ENCODE measurements around the gene SAP30BP. TPM values are rescaled to one million over a fixed set of nuclear protein-coding genes. Genes with fewer than 3 reads are reported as not detected.
A peak's percentile ranks its signal among the peaks of the same experiment; 100 is the strongest.

The SAP30BP gene
- total RNA-seq, 1 experiment from 2014 or later: 105 TPM

- peaks cover 51% of the 10 kb centered on the region for H3K36me3 ChIP-seq
- DNase-seq: no peak
- H3K9me3 ChIP-seq: no peaks in the 10 kb centered on the region
- H3K4me3 ChIP-seq: no peak overlapping the region
- H3K27me3 ChIP-seq: no peaks in the 10 kb centered on the region
Measured at GRCh38 chr17:75691801-75692626, 24.9 kb downstream of the SAP30BP start.

- no peak for DNase-seq
- H3K27me3 ChIP-seq: no peaks in the 10 kb centered on the region
- H3K36me3 ChIP-seq: peaks cover 56% of the 10 kb centered on the region
- H3K4me3 ChIP-seq: no peak overlapping the region
- H3K9me3 ChIP-seq: no peaks in the 10 kb centered on the region
Measured at GRCh38 chr17:75692976-75693375, 25.8 kb downstream of the SAP30BP start.

GRCh38 chr17:75693500-75694481 lies 26.7 kb downstream of the SAP30BP start:
- Histone ChIP-seq H3K36me3 (peaks cover 55% of the 10 kb centered on the region), H3K4me3 (no peak overlapping the region), H3K9me3 (no peaks in the 10 kb centered on the region), H3K27me3 (no peaks in the 10 kb centered on the region)
- DNase-seq: peak; percentile 51

- H3K9me3 ChIP-seq: no peaks in the 10 kb centered on the region
- no peak overlapping the region for H3K4me3 ChIP-seq
- peaks cover 58% of the 10 kb centered on the region for H3K36me3 ChIP-seq
- no peaks in the 10 kb centered on the region for H3K27me3 ChIP-seq
- DNase-seq: no peak
Measured at GRCh38 chr17:75694536-75694935, 27.4 kb downstream of the SAP30BP start.

DNA sequence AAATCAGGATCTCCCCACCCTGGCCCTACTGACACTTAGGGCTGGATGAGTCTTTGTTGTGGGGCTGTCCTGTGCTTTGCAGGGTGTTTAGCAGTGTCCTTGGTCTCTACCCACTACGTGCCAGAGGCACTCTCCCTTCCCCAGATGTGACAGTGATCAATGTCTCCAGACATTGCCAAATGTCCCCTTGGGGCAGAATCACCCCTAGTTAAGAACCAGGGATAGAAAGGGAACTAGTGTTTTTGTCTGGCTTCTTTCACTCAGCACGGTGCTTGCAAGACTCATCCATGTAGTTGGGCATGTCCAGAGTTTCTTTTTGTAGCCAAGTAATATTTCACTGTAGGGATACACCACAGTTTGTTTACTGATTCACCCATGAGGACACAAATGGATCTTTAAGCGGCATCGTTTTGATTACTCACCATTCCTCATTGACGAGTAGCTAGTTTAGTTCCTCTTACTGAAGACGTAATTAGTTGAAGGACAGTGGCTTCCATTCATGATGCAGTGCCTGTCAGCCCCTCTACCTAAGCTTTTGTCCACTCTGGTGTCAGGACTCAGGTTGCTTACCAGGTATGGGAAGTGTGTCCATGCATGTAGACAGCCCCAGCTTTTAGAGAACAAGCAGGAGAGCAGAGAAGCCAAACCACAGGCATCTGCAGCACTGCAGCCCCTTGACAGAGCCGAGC lies 28.1 kb downstream of the SAP30BP start:
- no peaks in the 10 kb centered on the region for H3K9me3 ChIP-seq
- peak; percentile 26 for DNase-seq
- no peaks in the 10 kb centered on the region for H3K27me3 ChIP-seq
- no peak overlapping the region for H3K4me3 ChIP-seq
- peaks cover 63% of the 10 kb centered on the region for H3K36me3 ChIP-seq

GRCh38 chr17:75695830-75696271 lies 28.7 kb downstream of the SAP30BP start:
- Histone ChIP-seq H3K9me3 (no peaks in the 10 kb centered on the region), H3K27me3 (no peaks in the 10 kb centered on the region), H3K36me3 (peaks cover 63% of the 10 kb centered on the region), H3K4me3 (no peak overlapping the region)
- DNase-seq: peak; percentile 28

GRCh38 chr17:75697651-75698291 lies 30.6 kb downstream of the SAP30BP start:
- Histone ChIP-seq H3K4me3 (no peak overlapping the region), H3K27me3 (no peaks in the 10 kb centered on the region), H3K9me3 (no peaks in the 10 kb centered on the region), H3K36me3 (peaks cover 69% of the 10 kb centered on the region)
- DNase-seq: no peak

DNA sequence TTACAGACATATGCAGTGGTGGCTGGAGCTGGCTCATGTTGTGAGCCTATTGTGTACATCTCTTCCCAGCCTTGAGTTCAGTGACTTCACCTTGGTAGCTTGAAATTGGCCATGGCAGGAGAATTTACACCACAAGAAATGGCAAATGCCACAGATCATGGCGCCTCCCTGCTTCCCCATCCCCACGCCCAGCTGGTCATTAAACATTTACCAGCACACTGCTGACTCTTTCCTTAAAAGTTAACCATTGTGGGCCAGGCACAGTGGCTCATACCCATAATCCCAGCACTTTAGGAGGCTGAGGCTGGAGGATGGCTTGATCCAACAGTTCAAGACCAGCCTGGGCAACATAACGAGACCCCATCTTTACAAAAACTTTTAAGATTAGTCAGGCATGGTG lies 31.5 kb downstream of the SAP30BP start:
- Histone ChIP-seq H3K36me3 (peaks cover 72% of the 10 kb centered on the region), H3K9me3 (no peaks in the 10 kb centered on the region), H3K27me3 (no peaks in the 10 kb centered on the region), H3K4me3 (no peak overlapping the region)
- DNase-seq: no peak

GRCh38 chr17:75701288-75701687 lies 34.1 kb downstream of the SAP30BP start:
- peaks cover 76% of the 10 kb centered on the region for H3K36me3 ChIP-seq
- no peaks in the 10 kb centered on the region for H3K27me3 ChIP-seq
- DNase-seq: no peak
- H3K9me3 ChIP-seq: no peaks in the 10 kb centered on the region
- no peak overlapping the region for H3K4me3 ChIP-seq

- Histone ChIP-seq H3K36me3 (peaks cover 83% of the 10 kb centered on the region), H3K4me3 (no peak overlapping the region), H3K9me3 (no peaks in the 10 kb centered on the region), H3K27me3 (no peaks in the 10 kb centered on the region)
- DNase-seq: no peak
Measured at GRCh38 chr17:75703191-75703590, 36.1 kb downstream of the SAP30BP start.

DNA sequence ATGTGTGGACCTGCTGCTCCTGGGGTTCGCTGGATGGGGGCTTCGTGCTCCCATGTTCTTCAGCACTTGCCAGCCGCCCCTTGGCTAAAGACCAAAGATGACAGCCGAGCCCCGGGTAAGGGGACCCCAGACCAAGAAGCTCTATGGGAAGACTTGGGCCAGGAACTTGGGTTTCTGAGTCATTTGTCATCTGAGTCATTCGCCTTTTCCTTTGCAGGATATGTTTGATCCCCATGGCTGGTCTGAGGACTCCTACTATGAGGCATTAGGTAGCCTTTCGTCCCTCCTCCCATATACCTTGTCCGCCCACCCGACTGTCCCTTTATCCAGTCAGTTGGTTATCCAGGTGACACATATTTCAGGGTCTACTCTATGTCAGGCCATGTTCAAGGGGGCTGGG lies 36.5 kb downstream of the SAP30BP start:
- Histone ChIP-seq H3K36me3 (peaks cover 86% of the 10 kb centered on the region), H3K9me3 (no peaks in the 10 kb centered on the region), H3K4me3 (no peak overlapping the region), H3K27me3 (no peaks in the 10 kb centered on the region)
- no peak for DNase-seq

DNA sequence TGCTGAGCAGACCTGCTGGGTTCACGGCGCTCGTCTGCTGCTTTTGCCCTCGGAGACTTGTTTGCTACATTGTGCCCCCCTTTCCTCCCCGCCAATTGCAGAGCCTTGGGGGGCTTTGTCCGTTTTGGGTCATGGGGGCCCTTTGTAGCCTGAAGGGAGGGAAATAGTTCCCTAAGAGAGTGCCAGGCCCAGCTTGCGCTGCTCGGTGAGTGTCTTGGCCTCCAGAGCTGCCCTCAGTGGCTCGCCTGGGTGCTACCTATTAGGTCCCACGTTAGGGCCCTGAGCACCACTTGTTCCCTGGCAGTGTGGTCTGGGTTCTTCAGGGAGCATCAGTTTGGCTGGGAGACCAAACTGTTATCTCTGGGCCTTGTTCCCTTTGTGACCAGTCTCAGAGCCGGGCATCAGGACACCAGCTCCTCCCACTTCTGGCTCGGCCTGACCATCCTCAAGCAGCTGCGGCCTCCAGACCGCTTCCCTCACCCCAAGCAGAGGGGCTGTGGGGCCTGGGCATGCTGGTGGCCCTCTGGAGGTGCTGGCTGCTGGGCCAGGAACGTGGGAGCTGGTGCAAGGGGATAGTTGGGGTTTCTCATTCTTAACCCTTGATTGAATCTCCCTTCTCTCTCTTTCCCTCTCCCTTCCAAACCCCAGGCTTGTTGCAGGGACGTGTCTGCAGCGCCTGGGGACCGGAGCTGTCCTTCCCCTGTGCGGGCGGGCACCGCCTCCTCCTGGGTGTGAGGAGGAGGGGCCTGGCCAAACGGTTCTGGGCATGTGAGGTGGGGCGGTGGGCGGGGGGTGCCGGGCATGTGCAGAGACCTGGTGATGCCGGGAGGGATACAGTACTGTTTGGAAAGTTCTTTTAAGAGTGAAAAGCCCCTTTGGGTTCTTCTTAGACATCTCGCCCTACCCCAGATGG lies 38.1 kb downstream of the SAP30BP start:
- Histone ChIP-seq H3K9me3 (no peaks in the 10 kb centered on the region), H3K27me3 (no peaks in the 10 kb centered on the region), H3K4me3 (no peak overlapping the region), H3K36me3 (peaks cover 73% of the 10 kb centered on the region)
- no peak for DNase-seq

- no peak overlapping the region for H3K4me3 ChIP-seq
- no peaks in the 10 kb centered on the region for H3K9me3 ChIP-seq
- H3K27me3 ChIP-seq: no peaks in the 10 kb centered on the region
- H3K36me3 ChIP-seq: peaks cover 63% of the 10 kb centered on the region
- DNase-seq: no peak
Measured at GRCh38 chr17:75706042-75706728, 39.0 kb downstream of the SAP30BP start.

GRCh38 chr17:75707079-75707571 lies 40.0 kb downstream of the SAP30BP start:
- no peaks in the 10 kb centered on the region for H3K9me3 ChIP-seq
- DNase-seq: peak; percentile 95
- no peaks in the 10 kb centered on the region for H3K27me3 ChIP-seq
- H3K36me3 ChIP-seq: peaks cover 55% of the 10 kb centered on the region
- H3K4me3 ChIP-seq: no peak overlapping the region

- Histone ChIP-seq H3K4me3 (no peak overlapping the region), H3K36me3 (peaks cover 12% of the 10 kb centered on the region), H3K27me3 (peaks cover 16% of the 10 kb centered on the region), H3K9me3 (no peaks in the 10 kb centered on the region)
- DNase-seq: no peak
Measured at GRCh38 chr17:75712446-75712845, 45.3 kb downstream of the SAP30BP start.
